SK-N-SH (cell line): ENCODE measurements around the gene CHAF1A. TPM values are rescaled to one million over a fixed set of nuclear protein-coding genes. Genes with fewer than 3 reads are reported as not detected.

Source experiments
- CTCF ChIA-PET: fragments of 300-600, 350-600 bp; formaldehyde crosslinking; extraction: SDS; loops from one replicate; lab custom pipeline; 2021; lab: Yijun Ruan, JAX
- POLR2A ChIA-PET: fragments of 350-600 bp; sonication (Branson Sonifier 250); formaldehyde crosslinking; extraction: SDS; loops from one replicate; lab custom pipeline; 2020; ENCODE audit warnings: antibody characterized with exemption, inconsistent platforms; lab: Yijun Ruan, JAX
- DNase-seq: peaks from one replicate; pipeline ENCODE4 v3.0.0; 2012
- H2AFZ ChIP-seq: fragments of 200-600 bp; sonication (generic); 2 replicates; pipeline ENCODE4 v1.8.1; 2016; ENCODE audit warnings: antibody characterized with exemption, mild to moderate bottlenecking, low read depth
- H3F3A ChIP-seq: fragments of 200-600 bp; sonication (generic); replicated peaks from 2 replicates; pipeline ENCODE3; 2016; ENCODE audit warnings: antibody characterized with exemption, mild to moderate bottlenecking; ENCODE audit not compliant: insufficient read depth
- H3K27ac ChIP-seq, 2 experiments: fragments of 200-500 bp in 1 of 2; fragments of 200-600 bp in 1 of 2; sonication (Bioruptor generic) in 1 of 2; sonication (generic), shearing (Covaris generic) in 1 of 2; 2 replicates each; pipeline versions ENCODE4 v1.5.1 to v1.6.1; 2014 to 2016; ENCODE audit warnings: low read depth in 2 of 2, inconsistent platforms in 1 of 2, low read length in 1 of 2, mild to moderate bottlenecking in 1 of 2, mixed read lengths in 1 of 2
- H3K27me3 ChIP-seq: fragments of 200-600 bp; sonication (generic), shearing (Covaris generic); 2 replicates; pipeline ENCODE4 v1.6.1; 2016; ENCODE audit warnings: mixed run types; ENCODE audit not compliant: insufficient read depth
- H3K36me3 ChIP-seq, 2 experiments: fragments of 200-500 bp in 1 of 2; fragments of 200-600 bp in 1 of 2; sonication (Bioruptor generic) in 1 of 2; sonication (generic) in 1 of 2; replicated peaks in 1 of 2; 2 replicates each; pipeline versions ENCODE3 to v1.5.1; 2014 to 2016; ENCODE audit warnings: low read length in 1 of 2, mild to moderate bottlenecking in 1 of 2; ENCODE audit not compliant: insufficient read depth in 2 of 2, control insufficient read depth in 1 of 2
- H3K4me1 ChIP-seq, 2 experiments: fragments of 200-500 bp in 1 of 2; fragments of 200-600 bp in 1 of 2; sonication (Bioruptor generic) in 1 of 2; sonication (generic), shearing (Covaris generic) in 1 of 2; 2 replicates each; pipeline versions ENCODE4 v1.5.1 to v1.6.1; 2014 to 2016; ENCODE audit warnings: low read depth in 1 of 2, low read length in 1 of 2, mixed run types in 1 of 2; ENCODE audit not compliant: insufficient read depth in 2 of 2, control insufficient read depth in 1 of 2
- H3K4me2 ChIP-seq: fragments of 200-600 bp; sonication (generic), shearing (Covaris generic); 2 replicates; pipeline ENCODE4 v1.6.1; 2017; ENCODE audit warnings: mixed run types
- H3K4me3 ChIP-seq, 2 experiments: fragments of 200-500 bp in 1 of 2; fragments of 200-600 bp in 1 of 2; sonication (Bioruptor generic) in 1 of 2; sonication (generic), shearing (Covaris generic) in 1 of 2; 2 replicates each; pipeline versions ENCODE4 v1.5.1 to v1.8.1; 2014 to 2016; ENCODE audit warnings: low read depth in 2 of 2, inconsistent platforms in 1 of 2, low read length in 1 of 2, mild to moderate bottlenecking in 1 of 2, mixed read lengths in 1 of 2, moderate library complexity in 1 of 2
- H3K79me2 ChIP-seq: fragments of 200-600 bp; sonication (generic); 2 replicates; pipeline ENCODE4 v1.8.1; 2017; ENCODE audit warnings: mild to moderate bottlenecking; ENCODE audit not compliant: insufficient read depth
- H3K9ac ChIP-seq: fragments of 200-600 bp; sonication (generic); 2 replicates; pipeline ENCODE4 v1.6.1; 2017; ENCODE audit warnings: mixed run types
- H3K9me2 ChIP-seq: fragments of 200-600 bp; sonication (generic); 2 replicates; pipeline ENCODE4 v1.6.1; 2017; ENCODE audit warnings: mixed run types
- H3K9me3 ChIP-seq: fragments of 200-600 bp; sonication (generic); 2 replicates; pipeline ENCODE4 v1.6.1; 2017; ENCODE audit warnings: mixed run types, mild to moderate bottlenecking, moderate library complexity
- H4K20me1 ChIP-seq: fragments of 200-600 bp; sonication (generic); 2 replicates; pipeline ENCODE4 v1.6.1; 2017; ENCODE audit warnings: mild to moderate bottlenecking, mixed run types; ENCODE audit not compliant: insufficient read depth
- CHD2 ChIP-seq: fragments of 150-350 bp; IDR thresholded peaks from 2 replicates; pipeline ENCODE4 v1.6.1; 2018; ENCODE audit warnings: low read length; ENCODE audit not compliant: partially characterized antibody
- EZH2phosphoT487 ChIP-seq: fragments of 200-600 bp; sonication (generic); IDR thresholded peaks from 2 replicates; pipeline ENCODE4 v1.6.1; 2017; ENCODE audit warnings: low read depth, mixed run types, mild to moderate bottlenecking, antibody characterized with exemption, moderate library complexity, borderline replicate concordance
- GABPA ChIP-seq: IDR thresholded peaks from 2 replicates; pipeline ENCODE4 v1.4.0; 2012; ENCODE audit warnings: low read depth, mild to moderate bottlenecking
- GATA2 ChIP-seq: sonication (generic); formaldehyde crosslinking; IDR thresholded peaks from 2 replicates; pipeline ENCODE4 v1.5.0; 2020; ENCODE audit warnings: mild to moderate bottlenecking, missing genetic modification reagents
- MEF2A ChIP-seq: IDR thresholded peaks from 2 replicates; pipeline ENCODE4 v1.4.0; 2012; ENCODE audit warnings: low read depth, borderline replicate concordance
- MXI1 ChIP-seq: IDR thresholded peaks from 2 replicates; pipeline ENCODE4 v1.6.1; 2012; ENCODE audit warnings: mild to moderate bottlenecking, low read depth, low read length, improper control_type of control experiment
- NFIC ChIP-seq: IDR thresholded peaks from 2 replicates; pipeline ENCODE4 v1.4.0; 2012; ENCODE audit warnings: borderline replicate concordance
- POLR2AphosphoS5 ChIP-seq: IDR thresholded peaks from 2 replicates; pipeline ENCODE4 v1.6.1; 2012; ENCODE audit warnings: low read depth, low read length
- RAD21 ChIP-seq: IDR thresholded peaks from 2 replicates; pipeline ENCODE4 v1.6.1; 2012; ENCODE audit warnings: mild to moderate bottlenecking, low read length
- RCOR1 ChIP-seq: fragments of 150-350 bp; IDR thresholded peaks from 2 replicates; pipeline ENCODE4 v1.6.1; 2017; ENCODE audit warnings: antibody characterized with exemption, low read length
- RFX5 ChIP-seq: IDR thresholded peaks from 2 replicates; pipeline ENCODE4 v1.6.1; 2012; ENCODE audit warnings: mild to moderate bottlenecking, improper control_type of control experiment, low read length
- SMC3 ChIP-seq: IDR thresholded peaks from 2 replicates; pipeline ENCODE4 v1.6.1; 2012; ENCODE audit warnings: low read depth, low read length, improper control_type of control experiment
- TCF12 ChIP-seq: IDR thresholded peaks from 2 replicates; pipeline ENCODE4 v1.4.0; 2012
- WGBS: methylation state at CpG from one replicate; pipeline ENCODE4 v1.1.6; 2017; ENCODE audit warnings: low lambda C conversion rate; 5-methylcytosine and 5-hydroxymethylcytosine counted together
- polyA plus RNA-seq, 3 experiments: library from polyadenylated mRNA; depleted of rRNA; stranded (reverse); fragments of >200 nt; gene quantifications; 2 replicates each; pipeline ENCODE4 v1.2.3, GENCODE V29; 2012
- TF ChIP-seq, protein P1 (sequence below): fragments of 150-350 bp; IDR thresholded peaks from 2 replicates; pipeline ENCODE4 v1.6.1; 2017; ENCODE audit warnings: antibody characterized with exemption, low read length, low read depth, borderline replicate concordance
- TF ChIP-seq, protein P2 (sequence below): fragments of 150-350 bp; IDR thresholded peaks from 2 replicates; pipeline ENCODE4 v1.6.1; 2016; ENCODE audit warnings: mild to moderate bottlenecking, low read depth, low read length
- TF ChIP-seq, protein P3 (sequence below): IDR thresholded peaks from 2 replicates; pipeline ENCODE4; 2012
- TF ChIP-seq, protein P4 (sequence below): IDR thresholded peaks from 2 replicates; pipeline ENCODE4 v1.4.0; 2012; ENCODE audit warnings: low read depth, borderline replicate concordance
- TF ChIP-seq, protein P5 (sequence below): IDR thresholded peaks from 2 replicates; pipeline ENCODE4 v1.6.1; 2012; ENCODE audit warnings: mild to moderate bottlenecking, low read depth, low read length, moderate library complexity

Gene CHAF1A
- polyA plus RNA-seq, 1 of the 3 experiments (the other 2 are of a cell fraction), result 18.0 TPM

DNA sequence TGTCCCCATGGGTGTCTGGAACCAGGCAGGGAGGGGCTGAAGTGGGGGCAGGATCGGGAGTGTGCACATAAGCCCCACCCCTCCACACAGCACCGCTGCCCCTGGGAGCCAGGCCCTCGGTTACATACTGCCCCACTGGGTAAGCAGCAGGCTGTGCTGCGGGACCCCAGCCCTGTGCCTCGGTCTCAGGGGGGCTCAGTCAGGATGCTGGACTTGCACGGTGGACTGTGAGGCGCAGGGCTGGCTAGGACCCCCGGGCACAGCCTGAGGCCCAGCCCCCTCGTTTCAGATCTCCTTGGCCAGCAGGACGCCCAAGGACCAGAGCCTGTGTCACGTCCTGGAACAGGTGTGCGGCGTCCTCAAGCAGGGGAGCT lies 42.8 kb upstream of the CHAF1A start:
- Histone ChIP-seq H2AFZ (no peak overlapping the region), H3F3A (no peaks in the 10 kb centered on the region), H3K9me2 (no peaks in the 10 kb centered on the region), H3K4me2 (no peak overlapping the region), H3K4me1 (no peaks in the 10 kb centered on the region), H3K27ac (no peak overlapping the region), H3K9ac (no peak overlapping the region), H3K79me2 (no peaks in the 10 kb centered on the region), H3K27me3 (no peaks in the 10 kb centered on the region), H3K4me3 (no peak overlapping the region), H4K20me1 (no peaks in the 10 kb centered on the region), H3K9me3 (no peaks in the 10 kb centered on the region), H3K36me3 (peaks cover 0 to 47% of the 10 kb centered on the region in 2 experiments)
- TF ChIP-seq GATA2 (CRISPR knock-in tag) (no peak), TCF12 (no peak), RAD21 (no peak), CHD2 (no peak), RCOR1 (no peak), GABPA (no peak), SMC3 (no peak), POLR2AphosphoS5 (no peak), MEF2A (no peak), NFIC (no peak), MXI1 (no peak), EZH2phosphoT487 (no peak), RFX5 (no peak)
- TF ChIP-seq, protein P1, sequence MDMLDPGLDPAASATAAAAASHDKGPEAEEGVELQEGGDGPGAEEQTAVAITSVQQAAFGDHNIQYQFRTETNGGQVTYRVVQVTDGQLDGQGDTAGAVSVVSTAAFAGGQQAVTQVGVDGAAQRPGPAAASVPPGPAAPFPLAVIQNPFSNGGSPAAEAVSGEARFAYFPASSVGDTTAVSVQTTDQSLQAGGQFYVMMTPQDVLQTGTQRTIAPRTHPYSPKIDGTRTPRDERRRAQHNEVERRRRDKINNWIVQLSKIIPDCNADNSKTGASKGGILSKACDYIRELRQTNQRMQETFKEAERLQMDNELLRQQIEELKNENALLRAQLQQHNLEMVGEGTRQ, result no peak
- TF ChIP-seq, protein P2, sequence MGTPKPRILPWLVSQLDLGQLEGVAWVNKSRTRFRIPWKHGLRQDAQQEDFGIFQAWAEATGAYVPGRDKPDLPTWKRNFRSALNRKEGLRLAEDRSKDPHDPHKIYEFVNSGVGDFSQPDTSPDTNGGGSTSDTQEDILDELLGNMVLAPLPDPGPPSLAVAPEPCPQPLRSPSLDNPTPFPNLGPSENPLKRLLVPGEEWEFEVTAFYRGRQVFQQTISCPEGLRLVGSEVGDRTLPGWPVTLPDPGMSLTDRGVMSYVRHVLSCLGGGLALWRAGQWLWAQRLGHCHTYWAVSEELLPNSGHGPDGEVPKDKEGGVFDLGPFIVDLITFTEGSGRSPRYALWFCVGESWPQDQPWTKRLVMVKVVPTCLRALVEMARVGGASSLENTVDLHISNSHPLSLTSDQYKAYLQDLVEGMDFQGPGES, result no peak
- TF ChIP-seq, protein P3, sequence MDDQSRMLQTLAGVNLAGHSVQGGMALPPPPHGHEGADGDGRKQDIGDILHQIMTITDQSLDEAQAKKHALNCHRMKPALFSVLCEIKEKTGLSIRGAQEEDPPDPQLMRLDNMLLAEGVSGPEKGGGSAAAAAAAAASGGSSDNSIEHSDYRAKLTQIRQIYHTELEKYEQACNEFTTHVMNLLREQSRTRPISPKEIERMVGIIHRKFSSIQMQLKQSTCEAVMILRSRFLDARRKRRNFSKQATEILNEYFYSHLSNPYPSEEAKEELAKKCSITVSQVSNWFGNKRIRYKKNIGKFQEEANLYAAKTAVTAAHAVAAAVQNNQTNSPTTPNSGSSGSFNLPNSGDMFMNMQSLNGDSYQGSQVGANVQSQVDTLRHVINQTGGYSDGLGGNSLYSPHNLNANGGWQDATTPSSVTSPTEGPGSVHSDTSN, result no peak
- TF ChIP-seq, protein P4, sequence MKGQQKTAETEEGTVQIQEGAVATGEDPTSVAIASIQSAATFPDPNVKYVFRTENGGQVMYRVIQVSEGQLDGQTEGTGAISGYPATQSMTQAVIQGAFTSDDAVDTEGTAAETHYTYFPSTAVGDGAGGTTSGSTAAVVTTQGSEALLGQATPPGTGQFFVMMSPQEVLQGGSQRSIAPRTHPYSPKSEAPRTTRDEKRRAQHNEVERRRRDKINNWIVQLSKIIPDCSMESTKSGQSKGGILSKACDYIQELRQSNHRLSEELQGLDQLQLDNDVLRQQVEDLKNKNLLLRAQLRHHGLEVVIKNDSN, result no peak
- TF ChIP-seq, protein P5, sequence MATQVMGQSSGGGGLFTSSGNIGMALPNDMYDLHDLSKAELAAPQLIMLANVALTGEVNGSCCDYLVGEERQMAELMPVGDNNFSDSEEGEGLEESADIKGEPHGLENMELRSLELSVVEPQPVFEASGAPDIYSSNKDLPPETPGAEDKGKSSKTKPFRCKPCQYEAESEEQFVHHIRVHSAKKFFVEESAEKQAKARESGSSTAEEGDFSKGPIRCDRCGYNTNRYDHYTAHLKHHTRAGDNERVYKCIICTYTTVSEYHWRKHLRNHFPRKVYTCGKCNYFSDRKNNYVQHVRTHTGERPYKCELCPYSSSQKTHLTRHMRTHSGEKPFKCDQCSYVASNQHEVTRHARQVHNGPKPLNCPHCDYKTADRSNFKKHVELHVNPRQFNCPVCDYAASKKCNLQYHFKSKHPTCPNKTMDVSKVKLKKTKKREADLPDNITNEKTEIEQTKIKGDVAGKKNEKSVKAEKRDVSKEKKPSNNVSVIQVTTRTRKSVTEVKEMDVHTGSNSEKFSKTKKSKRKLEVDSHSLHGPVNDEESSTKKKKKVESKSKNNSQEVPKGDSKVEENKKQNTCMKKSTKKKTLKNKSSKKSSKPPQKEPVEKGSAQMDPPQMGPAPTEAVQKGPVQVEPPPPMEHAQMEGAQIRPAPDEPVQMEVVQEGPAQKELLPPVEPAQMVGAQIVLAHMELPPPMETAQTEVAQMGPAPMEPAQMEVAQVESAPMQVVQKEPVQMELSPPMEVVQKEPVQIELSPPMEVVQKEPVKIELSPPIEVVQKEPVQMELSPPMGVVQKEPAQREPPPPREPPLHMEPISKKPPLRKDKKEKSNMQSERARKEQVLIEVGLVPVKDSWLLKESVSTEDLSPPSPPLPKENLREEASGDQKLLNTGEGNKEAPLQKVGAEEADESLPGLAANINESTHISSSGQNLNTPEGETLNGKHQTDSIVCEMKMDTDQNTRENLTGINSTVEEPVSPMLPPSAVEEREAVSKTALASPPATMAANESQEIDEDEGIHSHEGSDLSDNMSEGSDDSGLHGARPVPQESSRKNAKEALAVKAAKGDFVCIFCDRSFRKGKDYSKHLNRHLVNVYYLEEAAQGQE, result no peak
- WGBS, result 76% methylated on average over 9 of the region's 13 CpGs
- POLR2A ChIA-PET, result no interaction called here
- no peak for DNase-seq
- CTCF ChIA-PET, result interaction anchor here (1.8 to 2.2 kb wide), 2 partner anchors 41 to 92 kb away, joined by 6 to 8 read pairs; partner anchors contain the start of gene SH3GL1
